GM06990 (cell line): Measurements from ENCODE around the gene KCND3.

ENCODE experiments used
- DNase-seq: peaks from one replicate; pipeline ENCODE4 v3.0.0-alpha.2; 2011; ENCODE audit not compliant: insufficient read length; ENCODE audit errors: extremely low read depth
- H3K27me3 ChIP-seq: replicated peaks from 2 replicates; pipeline ENCODE4 v1.6.0; 2011; ENCODE audit warnings: low read length; ENCODE audit not compliant: control insufficient read depth, insufficient read depth
- H3K36me3 ChIP-seq: 2 replicates; pipeline ENCODE4 v1.5.1; 2011; ENCODE audit warnings: low read length; ENCODE audit not compliant: control insufficient read depth, insufficient read depth
- H3K4me3 ChIP-seq: replicated peaks from 2 replicates; pipeline ENCODE4 v1.5.1; 2011; ENCODE audit warnings: low read depth, mild to moderate bottlenecking, control low read depth, low read length
- TF ChIP-seq, protein P1 (sequence below): IDR thresholded peaks from 2 replicates; pipeline ENCODE4 v1.5.1; 2011; ENCODE audit warnings: low read length, control low read depth, mild to moderate bottlenecking, inconsistent platforms; ENCODE audit not compliant: insufficient read depth, poor library complexity, severe bottlenecking

KCND3 gene

GRCh38 chr1:111738436-111739193, 250.9 kb downstream of the KCND3 start:
- Histone ChIP-seq H3K36me3 (no peaks in the 10 kb centered on the region; the same call in 1 of the 2 replicates), H3K4me3 (peak overlapping the region; percentile 74), H3K27me3 (no peaks in the 10 kb centered on the region; the same call in 1 of the 2 replicates)
- DNase-seq: peak; percentile 72
- TF ChIP-seq, protein P1, sequence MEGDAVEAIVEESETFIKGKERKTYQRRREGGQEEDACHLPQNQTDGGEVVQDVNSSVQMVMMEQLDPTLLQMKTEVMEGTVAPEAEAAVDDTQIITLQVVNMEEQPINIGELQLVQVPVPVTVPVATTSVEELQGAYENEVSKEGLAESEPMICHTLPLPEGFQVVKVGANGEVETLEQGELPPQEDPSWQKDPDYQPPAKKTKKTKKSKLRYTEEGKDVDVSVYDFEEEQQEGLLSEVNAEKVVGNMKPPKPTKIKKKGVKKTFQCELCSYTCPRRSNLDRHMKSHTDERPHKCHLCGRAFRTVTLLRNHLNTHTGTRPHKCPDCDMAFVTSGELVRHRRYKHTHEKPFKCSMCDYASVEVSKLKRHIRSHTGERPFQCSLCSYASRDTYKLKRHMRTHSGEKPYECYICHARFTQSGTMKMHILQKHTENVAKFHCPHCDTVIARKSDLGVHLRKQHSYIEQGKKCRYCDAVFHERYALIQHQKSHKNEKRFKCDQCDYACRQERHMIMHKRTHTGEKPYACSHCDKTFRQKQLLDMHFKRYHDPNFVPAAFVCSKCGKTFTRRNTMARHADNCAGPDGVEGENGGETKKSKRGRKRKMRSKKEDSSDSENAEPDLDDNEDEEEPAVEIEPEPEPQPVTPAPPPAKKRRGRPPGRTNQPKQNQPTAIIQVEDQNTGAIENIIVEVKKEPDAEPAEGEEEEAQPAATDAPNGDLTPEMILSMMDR: no peak

- TF ChIP-seq, protein P1: no peak
- H3K36me3 ChIP-seq: no peaks in the 10 kb centered on the region; the same call in 1 of the 2 replicates
- H3K4me3 ChIP-seq: peak overlapping the region; percentile 74
- H3K27me3 ChIP-seq: no peaks in the 10 kb centered on the region; the same call in 1 of the 2 replicates
- DNase-seq: no peak
Measured at GRCh38 chr1:111738133-111738435, 251.4 kb downstream of the KCND3 start.

GRCh38 chr1:111737216-111738132, 252.0 kb downstream of the KCND3 start:
- Histone ChIP-seq H3K36me3 (no peaks in the 10 kb centered on the region; the same call in 1 of the 2 replicates), H3K27me3 (no peaks in the 10 kb centered on the region; the same call in 1 of the 2 replicates), H3K4me3 (peak overlapping the region; percentile 74)
- TF ChIP-seq, protein P1: no peak
- no peak for DNase-seq

DNA sequence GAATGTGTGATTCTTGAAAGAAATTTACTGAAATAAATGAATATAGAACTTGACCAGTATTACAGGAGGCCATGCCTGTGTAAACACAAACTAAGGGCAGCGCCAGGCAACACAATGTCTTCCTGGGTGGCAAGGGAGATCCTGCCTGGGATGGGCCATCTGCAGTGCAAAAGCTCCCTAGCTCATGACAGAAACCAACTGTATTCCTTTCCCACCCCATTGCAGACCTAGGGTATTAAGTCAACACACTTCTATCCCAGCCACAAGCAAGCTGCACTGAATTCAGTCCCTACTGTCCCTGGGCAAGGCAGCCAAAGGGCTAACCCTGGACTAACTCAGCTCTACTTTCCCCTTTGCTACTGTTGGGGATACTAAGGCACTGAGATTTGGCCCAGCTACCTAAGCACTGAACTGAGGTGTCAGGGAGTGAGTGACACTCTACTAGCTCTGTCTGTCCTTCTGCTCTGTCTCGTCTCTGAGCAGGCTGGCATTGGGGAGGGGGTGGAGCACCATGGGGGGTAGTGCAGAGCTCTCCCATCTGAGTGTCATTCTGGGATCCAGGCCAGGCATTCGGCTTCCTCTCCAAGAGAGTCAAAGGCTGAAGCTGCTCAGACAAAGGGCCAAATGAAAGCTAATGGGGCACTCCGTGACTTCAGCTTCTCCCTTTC, 252.8 kb downstream of the KCND3 start:
- no peak for DNase-seq
- Histone ChIP-seq H3K4me3 (no peak overlapping the region), H3K27me3 (no peaks in the 10 kb centered on the region; the same call in 1 of the 2 replicates), H3K36me3 (peaks cover 3% of the 10 kb centered on the region)
- TF ChIP-seq, protein P1: no peak

- TF ChIP-seq, protein P1: no peak
- Histone ChIP-seq H3K36me3 (peaks cover 3% of the 10 kb centered on the region), H3K27me3 (no peaks in the 10 kb centered on the region), H3K4me3 (no peak overlapping the region)
- DNase-seq: no peak
Measured at GRCh38 chr1:111735858-111736544, 253.5 kb downstream of the KCND3 start.
